HUDEP-2 (cell line): ENCODE results near the gene NPTN.
A peak's percentile ranks its signal among the peaks of the same experiment; 100 is the strongest.

ENCODE experiments used
- DNase-seq, 76 experiments: peaks; one replicate each; lab custom pipeline; 2025; ENCODE audit not compliant: unreplicated experiment in 76 of 76; lab: John Stamatoyannopoulos, UW

NPTN gene

DNA sequence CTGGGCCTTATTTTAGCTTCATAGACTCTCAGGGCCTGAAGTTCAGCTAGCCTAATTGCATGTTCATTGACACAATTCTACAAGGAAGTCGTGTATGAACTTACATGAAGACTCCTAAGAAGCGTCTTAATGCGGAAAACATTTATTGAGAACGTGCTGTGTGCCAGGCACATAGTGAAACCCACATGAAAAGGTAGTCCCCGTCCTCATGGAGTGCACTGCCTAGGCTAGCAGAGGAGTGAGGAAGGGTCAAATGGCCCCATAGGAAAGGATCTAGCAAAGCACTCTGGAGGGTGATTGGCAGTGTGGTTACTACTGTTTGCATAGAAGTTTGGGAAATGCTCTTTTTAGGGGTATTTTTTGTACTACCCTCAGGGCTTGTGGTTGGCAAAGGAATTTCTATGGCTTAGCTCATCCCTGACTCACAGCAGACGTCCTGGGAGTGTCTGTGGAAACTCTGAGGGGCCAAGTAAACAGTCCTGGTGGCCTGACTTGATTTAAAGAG, 854 bp upstream of the NPTN start:
- peak in 1 of 76 experiments; percentile 15 for DNase-seq

DNA sequence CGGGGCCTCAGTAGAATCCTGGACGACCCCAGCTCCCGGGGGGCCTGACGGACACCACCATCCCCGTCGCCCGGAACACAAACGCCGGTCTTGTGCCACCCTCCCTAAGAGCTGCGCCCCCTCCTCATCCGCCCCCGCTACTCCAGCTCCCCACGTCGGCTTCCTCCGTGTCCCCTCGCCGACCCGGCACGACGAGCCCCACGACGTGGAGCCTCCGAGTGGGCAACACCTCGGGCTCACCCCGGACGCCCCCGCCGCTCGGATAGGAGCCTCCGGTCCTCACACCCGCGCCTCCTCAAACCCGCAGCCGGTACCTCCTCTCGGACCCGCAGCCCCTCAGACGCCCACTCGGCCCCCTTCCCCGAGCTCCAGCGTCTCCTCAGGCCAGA, 525 bp downstream of the NPTN start:
- DNase-seq: no peak

DNA sequence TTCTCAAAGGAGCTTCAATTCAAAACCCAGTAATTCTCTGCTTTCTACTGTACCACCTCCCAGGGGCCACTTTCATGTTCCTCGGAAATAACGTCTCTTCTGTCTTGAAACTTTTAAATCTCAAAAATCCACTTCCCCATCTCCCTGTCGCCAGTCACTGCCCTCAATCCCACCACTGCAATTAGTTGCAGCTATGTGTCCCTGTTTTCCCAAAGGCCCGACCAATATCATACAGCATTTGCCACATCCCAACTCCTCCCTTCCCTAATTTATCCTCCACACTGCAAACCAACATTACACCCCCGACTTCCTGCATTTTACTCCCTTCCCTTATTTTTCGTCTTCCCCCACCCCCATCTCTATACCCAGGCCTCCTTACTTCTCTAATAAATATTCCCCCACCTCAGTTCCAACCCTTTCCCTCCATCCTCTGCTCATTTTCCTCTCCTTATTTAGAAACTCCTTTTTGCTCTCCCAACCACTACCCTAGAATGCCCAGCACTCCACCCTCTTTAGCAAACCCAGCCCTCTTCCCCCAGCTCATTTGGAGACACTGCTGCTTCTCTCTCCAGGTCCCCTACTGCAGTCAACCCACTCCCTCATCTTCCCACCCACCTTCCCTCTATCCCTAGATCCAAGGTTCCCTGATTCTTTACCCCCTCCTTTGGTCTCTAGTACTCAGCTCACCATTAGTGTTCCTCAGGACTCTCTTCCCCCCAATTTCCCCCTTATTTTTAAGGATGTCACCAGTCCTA, 1.1 kb downstream of the NPTN start:
- DNase-seq: peak in 8 of 76 experiments; percentile 1 to 24 (median 4)

DNA sequence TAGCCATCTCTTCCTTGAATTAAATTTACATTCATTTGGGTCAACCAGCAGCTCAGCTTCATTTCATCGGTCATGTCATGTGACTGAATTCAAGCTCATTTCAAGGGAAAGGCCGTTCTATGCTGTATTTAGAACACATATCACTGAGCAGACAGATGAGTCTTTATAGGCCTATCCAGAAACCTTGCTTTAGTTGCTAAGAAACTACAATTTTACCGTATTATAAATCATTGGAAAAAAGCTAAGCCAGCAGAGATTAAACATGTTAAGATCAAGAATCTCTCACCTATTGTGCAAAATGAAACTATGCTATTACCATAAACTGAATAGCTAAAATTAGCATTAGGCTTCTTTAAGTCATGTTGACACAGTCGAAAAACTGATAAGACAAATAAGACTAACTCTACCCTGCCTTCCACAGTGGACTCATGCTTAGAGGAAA, 2.2 kb downstream of the NPTN start:
- DNase-seq: no peak

DNA sequence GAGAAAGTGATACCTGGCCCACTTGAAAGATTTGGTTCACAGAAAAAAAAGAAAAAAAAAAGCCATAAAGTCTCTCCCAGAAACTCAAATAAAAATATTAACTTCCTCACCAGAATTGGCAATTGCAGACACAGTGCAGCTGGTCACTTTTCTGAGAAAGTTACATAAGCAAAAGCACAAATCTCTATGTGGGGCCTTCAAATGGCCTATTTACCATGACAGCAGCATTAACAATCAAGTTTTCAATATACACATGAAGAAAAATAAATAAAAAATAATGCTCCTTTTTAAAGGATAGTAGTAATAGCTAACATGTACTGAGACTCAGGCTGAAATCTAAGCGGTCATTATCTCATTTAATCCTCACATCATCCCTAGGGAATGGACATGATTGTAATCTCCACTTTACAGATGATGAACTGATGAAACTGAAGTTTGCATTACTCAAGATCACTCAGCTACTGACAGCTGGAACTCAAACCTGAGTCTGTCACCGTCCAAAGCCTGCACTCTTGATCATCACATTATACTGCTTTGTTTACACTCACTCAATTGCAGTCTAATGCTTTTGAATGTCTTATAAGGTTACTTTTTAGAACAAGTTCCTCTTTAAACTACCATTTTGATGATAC, 3.3 kb downstream of the NPTN start:
- peak in 1 of 76 experiments; percentile 5 for DNase-seq

DNA sequence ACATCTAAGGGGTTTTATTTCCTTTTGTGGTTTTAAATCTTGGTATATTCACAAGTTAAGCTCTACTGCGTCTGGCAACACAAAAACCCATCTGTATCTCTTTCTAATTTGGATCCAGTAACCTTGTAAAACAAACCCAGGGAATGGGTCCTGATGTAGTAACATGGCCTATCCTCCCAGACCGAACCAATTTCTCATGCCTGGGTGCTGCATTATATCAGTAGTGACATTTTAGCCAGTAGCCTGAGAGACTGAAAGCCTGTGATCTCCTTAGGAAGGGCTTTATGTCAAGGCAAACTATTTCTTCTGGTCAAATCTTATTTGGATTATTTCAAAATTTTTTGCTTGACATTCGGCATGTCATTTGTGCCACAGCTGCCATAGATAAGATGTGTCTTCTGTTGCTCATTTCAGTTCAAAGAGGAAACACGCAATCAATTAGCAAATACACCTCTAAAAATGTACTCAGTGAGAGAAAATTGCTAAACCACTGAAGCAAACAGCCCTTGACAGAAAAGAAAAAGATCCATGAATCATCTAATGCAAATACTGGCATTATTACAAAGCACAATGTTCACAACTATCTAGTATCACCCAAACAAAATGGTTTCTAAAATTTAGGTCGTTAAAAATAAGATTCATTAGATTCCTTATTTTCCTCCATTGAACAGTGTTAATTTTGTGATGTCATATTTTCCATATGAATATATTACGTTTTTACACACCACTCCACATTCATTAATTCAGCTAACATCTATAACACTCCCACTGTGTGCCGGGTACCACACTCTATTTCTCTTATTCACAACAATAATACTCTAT, 4.0 kb downstream of the NPTN start:
- DNase-seq: no peak

DNA sequence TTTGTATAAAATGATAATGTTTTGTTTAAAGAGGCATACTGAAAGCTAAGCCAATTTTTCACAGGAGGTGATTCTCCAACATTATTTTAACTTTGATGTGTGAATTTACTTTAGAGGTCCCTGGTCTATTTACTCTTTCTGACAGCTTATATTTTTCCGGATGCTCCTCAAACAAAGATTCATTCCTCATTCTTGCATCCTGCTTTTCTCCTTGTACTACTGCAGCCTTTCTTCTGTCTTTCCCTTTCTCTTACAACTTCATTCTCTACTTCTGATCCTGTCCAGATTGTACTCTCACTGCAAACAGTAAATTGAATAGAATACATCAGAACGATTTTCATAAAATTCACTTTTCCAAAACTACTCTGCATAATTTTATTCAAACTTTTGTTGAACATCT, 5.1 kb downstream of the NPTN start:
- no peak for DNase-seq

DNA sequence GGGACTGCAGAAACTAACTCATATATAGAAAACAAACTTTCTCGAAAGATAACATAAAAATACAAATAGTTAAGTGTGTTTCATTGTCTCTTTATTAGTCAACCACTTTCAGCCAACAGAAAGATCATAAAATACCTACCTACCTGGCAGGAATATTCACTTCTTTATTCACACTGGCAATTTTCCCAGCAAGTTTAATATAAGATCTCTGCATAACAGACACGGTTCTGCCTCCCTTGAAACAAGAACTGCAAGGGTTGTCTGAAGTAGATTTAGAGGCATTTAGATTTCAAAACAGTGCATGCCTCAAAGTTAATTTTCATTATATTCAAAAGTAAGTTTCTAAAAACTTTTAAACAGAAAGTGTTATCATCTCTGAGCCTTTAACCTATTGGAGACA, 7.1 kb downstream of the NPTN start:
- DNase-seq: no peak

DNA sequence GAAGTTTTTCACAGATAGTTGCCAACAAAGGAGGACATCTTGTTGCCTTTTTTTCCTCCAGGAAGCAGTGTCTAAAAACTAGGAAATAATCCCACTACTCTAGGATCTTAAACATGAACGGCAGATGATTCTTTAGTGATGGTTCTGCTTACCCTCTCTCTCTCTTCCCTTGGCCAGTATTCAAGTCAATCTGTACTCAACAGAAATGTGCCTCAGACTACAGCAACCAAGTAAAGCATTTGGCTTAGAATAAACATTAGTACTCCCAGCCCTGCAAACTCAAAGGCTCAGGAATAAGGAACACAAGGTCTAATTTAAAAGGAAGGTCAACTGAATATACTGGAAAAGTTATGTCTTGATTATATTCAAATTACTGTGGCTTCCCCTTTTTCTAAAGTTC, 8.7 kb downstream of the NPTN start:
- DNase-seq: no peak

DNA sequence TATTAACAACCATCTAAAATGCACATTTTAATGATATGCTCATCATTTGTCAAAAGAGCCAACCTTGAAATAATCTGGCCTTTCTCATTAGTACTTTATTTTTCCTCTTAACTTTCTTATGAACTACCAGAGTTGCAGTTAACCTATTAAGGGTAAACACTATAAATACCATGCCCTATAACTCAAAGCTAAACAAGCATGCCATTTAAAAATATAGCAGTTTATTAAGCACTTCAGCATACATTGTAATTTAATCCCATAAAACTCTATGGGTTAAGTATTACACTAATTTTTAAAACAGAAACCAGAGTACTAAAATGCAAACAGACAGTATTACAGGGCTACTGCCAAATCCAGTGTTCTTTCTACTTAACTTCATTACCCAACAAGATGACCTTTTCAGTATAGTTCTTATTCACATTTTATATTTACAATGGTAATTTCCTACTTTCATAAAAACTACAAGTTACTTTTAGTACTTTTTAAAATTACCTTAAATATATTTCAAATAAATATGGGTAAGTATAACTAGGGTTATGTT, 11.8 kb downstream of the NPTN start:
- DNase-seq: no peak

DNA sequence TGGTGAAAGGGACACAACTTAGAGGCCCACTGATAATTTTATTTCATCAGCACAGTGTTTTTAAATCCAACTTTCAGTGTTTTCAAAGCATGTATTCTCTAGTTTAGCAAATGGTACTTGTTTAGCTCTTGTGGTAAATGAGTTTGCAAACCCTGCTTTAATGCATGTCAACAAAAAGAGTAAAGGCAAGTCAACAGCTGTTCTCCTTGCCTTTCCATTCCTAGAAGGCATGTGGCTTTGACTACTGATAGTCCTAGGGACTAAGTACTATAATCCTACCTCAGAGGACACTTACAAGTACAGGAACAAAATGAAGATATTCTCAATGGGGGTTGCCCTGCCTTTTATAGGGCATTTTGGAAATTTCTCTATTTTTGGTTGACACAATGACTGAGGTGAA, 13.1 kb downstream of the NPTN start:
- DNase-seq: no peak

DNA sequence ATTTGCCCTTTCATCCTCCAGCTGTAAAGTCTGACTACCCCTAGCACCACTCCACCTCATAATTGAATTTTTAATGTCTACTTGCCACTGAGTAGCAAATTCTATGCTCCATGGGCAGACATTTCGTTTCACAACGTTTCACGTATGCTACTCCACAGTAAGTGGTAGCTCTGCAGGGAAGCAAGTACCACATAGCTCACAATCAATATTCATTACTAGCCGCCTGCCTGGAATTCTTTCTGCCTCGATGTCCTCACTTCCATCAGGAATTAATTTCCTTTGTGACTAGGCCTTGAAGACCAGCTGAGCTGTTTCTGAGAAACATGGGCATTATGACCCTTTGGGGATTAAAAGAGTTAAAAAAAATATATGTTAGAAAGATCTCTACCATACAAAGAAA, 15.3 kb downstream of the NPTN start:
- no peak for DNase-seq

DNA sequence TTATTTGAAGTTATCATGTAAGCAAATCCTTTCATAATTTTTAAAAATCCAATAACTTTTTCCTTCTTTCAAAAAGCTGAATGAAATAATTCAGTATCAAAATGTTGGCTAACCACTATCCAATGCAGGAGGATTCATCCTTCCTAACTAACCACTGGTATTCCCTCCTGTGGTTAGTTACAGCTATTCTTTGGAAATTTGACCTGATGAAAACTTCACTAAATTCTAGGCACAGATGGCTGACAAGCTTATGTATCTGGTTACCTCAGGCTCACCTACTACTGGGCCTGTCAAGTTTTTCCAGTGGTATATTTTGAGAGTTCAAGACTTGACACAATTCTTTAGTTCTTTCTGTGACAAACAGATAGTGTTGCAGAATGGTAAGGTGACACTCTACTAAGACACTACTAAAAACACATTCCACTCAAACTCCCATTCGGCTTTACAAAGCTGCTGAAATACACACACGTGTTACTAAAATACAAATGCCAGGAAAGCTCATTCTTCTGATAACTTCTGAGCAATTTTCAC, 15.8 kb downstream of the NPTN start:
- no peak for DNase-seq

DNA sequence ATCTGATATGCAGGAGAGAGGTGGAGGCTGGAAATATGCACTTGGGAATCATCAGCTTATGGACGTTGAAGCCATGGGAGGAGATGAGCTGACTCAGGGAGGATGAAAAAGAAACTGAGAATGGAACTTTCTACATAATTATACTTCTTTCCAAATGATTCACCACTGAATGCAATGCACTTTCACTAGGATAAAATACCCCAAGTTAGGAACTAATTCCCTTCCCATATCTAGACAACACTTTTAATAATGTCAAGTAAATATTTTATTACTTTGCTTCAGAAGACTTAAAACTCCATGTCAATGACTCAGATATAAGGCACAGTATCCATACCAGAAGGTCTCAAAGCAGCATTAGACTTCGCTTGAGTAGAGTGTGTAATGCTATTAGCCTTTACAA, 24.2 kb downstream of the NPTN start:
- no peak for DNase-seq

DNA sequence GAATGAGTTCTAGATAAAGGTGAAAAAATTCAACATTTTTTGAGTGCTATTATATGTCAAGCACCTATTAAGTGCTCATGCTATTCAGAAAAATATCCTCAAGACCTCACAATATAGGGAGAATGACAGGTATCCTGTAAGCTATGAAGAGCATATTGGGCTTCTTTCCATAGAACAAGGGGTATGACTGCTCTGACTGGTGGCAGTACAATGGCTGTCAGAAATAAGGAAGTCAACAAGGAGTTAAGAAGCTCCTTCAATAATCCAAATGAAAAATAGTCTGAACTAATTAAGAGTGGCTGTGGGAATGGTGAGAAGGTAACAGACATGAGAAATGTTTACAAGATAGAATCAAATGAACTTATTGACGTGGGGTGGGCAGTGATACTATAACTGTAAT, 24.7 kb downstream of the NPTN start:
- no peak for DNase-seq

DNA sequence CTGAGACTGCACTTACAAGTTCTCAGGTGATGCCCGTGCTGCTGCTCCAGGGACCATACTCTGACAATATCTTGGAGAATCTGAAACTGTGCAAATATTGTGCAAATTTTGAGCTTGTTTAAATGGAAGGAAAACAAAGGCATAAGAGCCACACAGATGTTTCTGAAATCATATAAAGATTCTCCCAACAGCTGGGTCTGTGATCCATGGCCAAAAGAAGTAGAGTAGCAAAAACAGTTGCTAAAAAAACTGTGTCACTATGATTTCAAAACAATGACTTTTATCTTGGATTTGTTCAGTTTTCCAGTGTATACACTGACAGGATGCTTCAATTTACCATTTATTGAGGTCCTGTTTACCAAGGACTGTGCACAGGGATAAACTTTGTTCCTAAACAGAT, 25.3 kb downstream of the NPTN start:
- no peak for DNase-seq

DNA sequence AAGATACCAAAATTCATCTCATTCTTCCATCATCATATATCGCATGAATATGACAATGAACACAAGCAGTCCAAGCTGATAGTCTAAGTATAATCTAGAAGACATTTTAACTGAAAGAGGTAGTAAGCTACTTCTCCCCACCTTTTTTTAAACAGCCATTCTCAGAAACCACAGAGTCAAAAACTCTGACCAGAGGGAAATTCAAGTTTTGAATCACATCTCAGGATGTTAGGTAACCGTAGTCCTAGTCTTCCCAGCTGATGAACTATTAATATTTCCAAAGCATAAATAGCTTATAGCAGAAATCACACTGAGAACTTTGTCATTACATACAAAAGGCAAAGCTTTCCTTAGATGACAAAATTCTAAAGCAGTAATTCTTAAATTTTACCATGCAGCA, 25.8 kb downstream of the NPTN start:
- DNase-seq: no peak

DNA sequence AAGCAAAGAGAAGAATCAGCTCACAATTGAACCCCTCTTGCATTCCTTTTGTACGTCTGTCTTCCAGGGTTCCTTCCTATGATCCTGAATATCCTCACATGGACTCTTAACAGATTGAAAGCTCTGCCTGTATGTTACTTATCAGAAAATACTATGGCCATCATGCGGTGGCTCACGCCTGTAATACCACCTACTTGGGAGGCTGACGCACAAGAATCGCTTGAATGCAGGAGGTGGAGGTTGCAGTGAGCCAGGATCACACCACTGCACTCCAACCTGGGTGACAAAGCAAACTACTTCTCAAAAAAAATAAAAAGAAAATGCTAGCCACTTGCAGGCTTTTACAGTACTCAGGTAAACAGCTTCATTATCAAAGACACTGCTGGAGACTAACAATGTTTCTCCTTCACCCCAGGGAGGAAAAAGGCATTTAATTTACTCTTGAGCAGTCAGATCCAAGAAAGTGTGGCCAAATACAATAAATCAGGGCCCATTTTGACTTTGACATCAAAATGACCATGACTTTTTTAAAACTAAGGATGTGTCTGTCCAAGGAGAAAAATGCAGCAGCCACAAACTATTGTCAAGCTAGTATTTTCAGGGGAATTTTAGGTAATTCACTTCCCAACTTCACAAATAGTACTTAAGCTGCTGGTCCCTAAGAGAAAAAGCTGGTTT, 27.3 kb downstream of the NPTN start:
- DNase-seq: no peak

DNA sequence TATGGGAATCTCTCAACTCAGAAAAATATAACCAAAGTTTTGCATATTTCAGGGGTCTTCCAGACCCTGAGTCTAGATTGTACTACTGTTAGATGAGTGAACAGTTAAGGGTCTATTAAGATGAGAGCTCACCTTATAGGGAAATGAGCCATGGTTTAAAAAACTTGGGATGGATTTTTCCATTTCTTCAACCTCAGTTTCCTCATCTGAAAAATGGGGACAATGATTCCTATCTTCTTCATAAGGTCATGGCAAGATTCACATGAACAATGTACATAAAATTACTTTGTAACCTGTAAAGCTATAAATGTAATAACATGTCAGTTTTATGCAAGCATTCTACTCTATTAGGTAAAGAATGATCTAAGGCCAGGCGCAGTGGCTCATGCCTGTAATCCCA, 28.7 kb downstream of the NPTN start:
- DNase-seq: no peak

DNA sequence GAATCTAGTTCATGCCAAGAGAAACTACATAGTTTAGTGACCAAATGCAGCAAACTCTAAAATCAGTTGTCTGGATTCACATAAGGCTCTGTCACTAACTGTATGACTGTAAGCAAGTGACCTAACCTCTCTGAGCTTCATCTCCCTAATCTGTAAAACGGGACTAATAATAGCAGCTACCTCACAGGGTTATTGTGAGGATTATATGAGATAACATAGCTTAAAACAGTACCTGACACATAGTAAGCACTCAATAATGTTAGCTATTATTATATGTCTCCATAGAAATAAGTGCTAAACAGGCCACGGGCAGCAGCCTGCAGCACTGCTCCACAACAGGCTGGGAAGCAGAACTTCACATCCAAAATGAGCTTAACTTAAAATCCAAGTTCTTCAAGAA, 30.2 kb downstream of the NPTN start:
- DNase-seq: no peak
